Measurements from ENCODE around the gene CEP57. TPM values are rescaled to one million over a fixed set of nuclear protein-coding genes. Genes with fewer than 3 reads are reported as not detected.
A peak's percentile ranks its signal among the peaks of the same experiment; 100 is the strongest.
"Not testable (repeated sequence)": the region's sequence is repeated elsewhere in the genome, so short reads cannot be mapped to it uniquely, and the experiment has no call there.

The CEP57 gene
- total RNA-seq, 1 experiment from 2014 or later = 58.0 TPM

- Histone ChIP-seq H3K9me3 (ENCODE audit: control insufficient read depth, low read depth, low read length) (no peaks in the 10 kb centered on the region), H3K27me3 (ENCODE audit: insufficient read depth, low read length) (no peaks in the 10 kb centered on the region), H2BK20ac (ENCODE audit: low read depth, low read length, poor library complexity, severe bottlenecking) (no peak overlapping the region), H3K18ac (ENCODE audit: insufficient read length, low read depth, low read length) (no peak overlapping the region), H3K27ac (ENCODE audit: insufficient read length, low read depth, low read length) (no peak overlapping the region), H3K4ac (ENCODE audit: low read depth, low read length) (no peak overlapping the region), H2BK120ac (ENCODE audit: low read depth, low read length, poor library complexity, severe bottlenecking) (no peak overlapping the region), H2BK12ac (ENCODE audit: insufficient read length, low read depth, low read length) (no peak overlapping the region), H3K79me2 (ENCODE audit: insufficient read depth, low read length) (no peaks in the 10 kb centered on the region), H4K91ac (ENCODE audit: insufficient read length, low read depth, low read length) (no peak overlapping the region), H3K23me2 (ENCODE audit: insufficient read length, low read depth, low read length, poor library complexity, severe bottlenecking) (no peaks in the 10 kb centered on the region), H2AK5ac (ENCODE audit: insufficient read length, low read length) (no peak overlapping the region), H3K9ac (ENCODE audit: extremely low read depth, insufficient read length, low read length) (no peak overlapping the region), H3K14ac (ENCODE audit: insufficient read depth, low read length) (no peak overlapping the region), H2AFZ (ENCODE audit: low read length) (no peak overlapping the region), H2BK5ac (ENCODE audit: insufficient read length, low read length) (no peak overlapping the region), H3K79me1 (ENCODE audit: insufficient read depth, low read depth, low read length, poor library complexity, severe bottlenecking) (no peaks in the 10 kb centered on the region), H3T11ph (ENCODE audit: low read length) (no peak overlapping the region), H3K4me1 (ENCODE audit: insufficient read depth, low read length) (no peaks in the 10 kb centered on the region), H3K23ac (ENCODE audit: insufficient read length, low read depth, low read length) (no peak overlapping the region), H4K20me1 (ENCODE audit: control insufficient read depth, insufficient read depth, insufficient read length) (no peaks in the 10 kb centered on the region), H4K8ac (replicated peaks; ENCODE audit: insufficient read length, low read depth, low read length) (no peak overlapping the region), H3K56ac (ENCODE audit: insufficient read length, low read depth, low read length) (no peak overlapping the region), H2BK15ac (ENCODE audit: low read depth, low read length) (no peak overlapping the region), H3K4me2 (ENCODE audit: insufficient read depth, insufficient read length, low read length) (no peak overlapping the region), H4K5ac (ENCODE audit: insufficient read length, low read depth, low read length) (no peak overlapping the region)
- no peak for DNase-seq
- WGBS (ENCODE audit: extremely low coverage, insufficient read length, low lambda C conversion rate) = no CpG with 5 or more reads among the region's 2 CpGs
- Mint-ChIP-seq H3K36me3 (ENCODE audit: insufficient read depth in 1 of 3, low read depth in 3 of 3) (peaks cover 0 to 9% (median 4%) of the 10 kb centered on the region in 3 experiments; a peak in 4 of 7 replicates), H3K4me1 (peaks cover 0 to 4% of the 10 kb centered on the region in 2 experiments; a peak in 3 of 4 replicates), H3K27me3 (ENCODE audit: low read depth) (no peaks in the 10 kb centered on the region), H3K4me3 (no peak overlapping the region), H3K27ac (no peak overlapping the region), H3K9me3 (no peaks in the 10 kb centered on the region)
- TF ChIP-seq, protein P1, sequence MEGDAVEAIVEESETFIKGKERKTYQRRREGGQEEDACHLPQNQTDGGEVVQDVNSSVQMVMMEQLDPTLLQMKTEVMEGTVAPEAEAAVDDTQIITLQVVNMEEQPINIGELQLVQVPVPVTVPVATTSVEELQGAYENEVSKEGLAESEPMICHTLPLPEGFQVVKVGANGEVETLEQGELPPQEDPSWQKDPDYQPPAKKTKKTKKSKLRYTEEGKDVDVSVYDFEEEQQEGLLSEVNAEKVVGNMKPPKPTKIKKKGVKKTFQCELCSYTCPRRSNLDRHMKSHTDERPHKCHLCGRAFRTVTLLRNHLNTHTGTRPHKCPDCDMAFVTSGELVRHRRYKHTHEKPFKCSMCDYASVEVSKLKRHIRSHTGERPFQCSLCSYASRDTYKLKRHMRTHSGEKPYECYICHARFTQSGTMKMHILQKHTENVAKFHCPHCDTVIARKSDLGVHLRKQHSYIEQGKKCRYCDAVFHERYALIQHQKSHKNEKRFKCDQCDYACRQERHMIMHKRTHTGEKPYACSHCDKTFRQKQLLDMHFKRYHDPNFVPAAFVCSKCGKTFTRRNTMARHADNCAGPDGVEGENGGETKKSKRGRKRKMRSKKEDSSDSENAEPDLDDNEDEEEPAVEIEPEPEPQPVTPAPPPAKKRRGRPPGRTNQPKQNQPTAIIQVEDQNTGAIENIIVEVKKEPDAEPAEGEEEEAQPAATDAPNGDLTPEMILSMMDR (conservative IDR thresholded peaks at IDR 0.05) = no peak
Measured at GRCh38 chr11:95853862-95854261, 63.6 kb downstream of the CEP57 start.

- H3K27ac Mint-ChIP-seq = peak overlapping the region in 1 of 3 experiments; percentile 24; a peak in 1 of 7 replicates
- H4K20me1 ChIP-seq (ENCODE audit: control insufficient read depth, insufficient read depth, insufficient read length); H2BK5ac ChIP-seq (ENCODE audit: insufficient read length, low read length); H3T11ph ChIP-seq (ENCODE audit: low read length); H2BK15ac ChIP-seq (ENCODE audit: low read depth, low read length); H3K27me3 Mint-ChIP-seq (ENCODE audit: low read depth); H3K56ac ChIP-seq (ENCODE audit: insufficient read length, low read depth, low read length); H4K5ac ChIP-seq (ENCODE audit: insufficient read length, low read depth, low read length); H2BK120ac ChIP-seq (ENCODE audit: low read depth, low read length, poor library complexity, severe bottlenecking); H3K9me3 Mint-ChIP-seq; H3K79me1 ChIP-seq (ENCODE audit: insufficient read depth, low read depth, low read length, poor library complexity, severe bottlenecking); H4K91ac ChIP-seq (ENCODE audit: insufficient read length, low read depth, low read length); H2BK12ac ChIP-seq (ENCODE audit: insufficient read length, low read depth, low read length); H3K14ac ChIP-seq (ENCODE audit: insufficient read depth, low read length); H3K4me3 Mint-ChIP-seq; H3K36me3 Mint-ChIP-seq (ENCODE audit: insufficient read depth in 1 of 3, low read depth in 3 of 3); H3K27ac ChIP-seq (ENCODE audit: insufficient read length, low read depth, low read length); H2BK20ac ChIP-seq (ENCODE audit: low read depth, low read length, poor library complexity, severe bottlenecking); H3K79me2 ChIP-seq (ENCODE audit: insufficient read depth, low read length); H3K4me2 ChIP-seq (ENCODE audit: insufficient read depth, insufficient read length, low read length); H3K27me3 ChIP-seq (ENCODE audit: insufficient read depth, low read length); H3K9ac ChIP-seq (ENCODE audit: extremely low read depth, insufficient read length, low read length); H2AFZ ChIP-seq (ENCODE audit: low read length); H3K4me1 ChIP-seq (ENCODE audit: insufficient read depth, low read length); H4K8ac ChIP-seq (replicated peaks; ENCODE audit: insufficient read length, low read depth, low read length); H3K4me1 Mint-ChIP-seq; H3K4ac ChIP-seq (ENCODE audit: low read depth, low read length); DNase-seq; H3K23ac ChIP-seq (ENCODE audit: insufficient read length, low read depth, low read length); H3K9me3 ChIP-seq (ENCODE audit: control insufficient read depth, low read depth, low read length); H2AK5ac ChIP-seq (ENCODE audit: insufficient read length, low read length); H3K18ac ChIP-seq (ENCODE audit: insufficient read length, low read depth, low read length); H3K23me2 ChIP-seq (ENCODE audit: insufficient read length, low read depth, low read length, poor library complexity, severe bottlenecking): not testable (repeated sequence)
- no CpG with 5 or more reads among the region's 5 CpGs for WGBS (ENCODE audit: extremely low coverage, insufficient read length, low lambda C conversion rate)
Measured at GRCh38 chr11:95854362-95854761, 64.1 kb downstream of the CEP57 start.

Data from H9 (cell line).